ENCODE data around the gene OVCH1. TPM values are rescaled to one million over a fixed set of nuclear protein-coding genes. Genes with fewer than 3 reads are reported as not detected.

The OVCH1 gene
- total and polyA plus RNA-seq, 8 donors: 0.02 to 0.06 TPM; not detected in 6

DNA sequence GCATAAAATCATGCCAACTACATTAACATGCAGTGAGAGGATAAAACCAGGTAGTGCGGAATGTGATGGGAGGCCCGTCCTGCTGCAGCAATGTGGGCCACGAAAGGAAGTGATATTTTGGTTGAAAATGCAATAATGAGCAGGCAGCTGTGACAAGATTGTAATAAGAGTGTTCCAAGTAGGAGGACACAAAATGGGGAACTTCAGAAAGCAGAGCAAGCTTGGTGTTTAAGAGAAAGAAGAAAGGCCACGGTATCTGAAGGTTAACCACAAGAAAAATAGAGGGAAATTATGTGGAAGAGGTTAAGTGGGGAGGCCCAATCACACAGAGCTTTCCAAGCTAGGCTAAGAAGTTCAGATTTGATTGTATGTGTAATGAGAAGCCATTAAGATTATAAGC is 34.3 kb downstream of the OVCH1 start:
- Histone ChIP-seq H3K9me3 (no peaks in the 10 kb centered on the region), H3K4me1 (no peaks in the 10 kb centered on the region), H3K27ac (no peak overlapping the region), H3K27me3 (no peaks in the 10 kb centered on the region), H3K36me3 (no peaks in the 10 kb centered on the region), H3K4me3 (no peak overlapping the region)
- ATAC-seq (no peak), FAIRE-seq (no peak), DNase-seq (no peak)
- WGBS, 2 donors: 67 to 76% methylated on average over 4 of the region's 4 CpGs
- TF ChIP-seq, protein P1, sequence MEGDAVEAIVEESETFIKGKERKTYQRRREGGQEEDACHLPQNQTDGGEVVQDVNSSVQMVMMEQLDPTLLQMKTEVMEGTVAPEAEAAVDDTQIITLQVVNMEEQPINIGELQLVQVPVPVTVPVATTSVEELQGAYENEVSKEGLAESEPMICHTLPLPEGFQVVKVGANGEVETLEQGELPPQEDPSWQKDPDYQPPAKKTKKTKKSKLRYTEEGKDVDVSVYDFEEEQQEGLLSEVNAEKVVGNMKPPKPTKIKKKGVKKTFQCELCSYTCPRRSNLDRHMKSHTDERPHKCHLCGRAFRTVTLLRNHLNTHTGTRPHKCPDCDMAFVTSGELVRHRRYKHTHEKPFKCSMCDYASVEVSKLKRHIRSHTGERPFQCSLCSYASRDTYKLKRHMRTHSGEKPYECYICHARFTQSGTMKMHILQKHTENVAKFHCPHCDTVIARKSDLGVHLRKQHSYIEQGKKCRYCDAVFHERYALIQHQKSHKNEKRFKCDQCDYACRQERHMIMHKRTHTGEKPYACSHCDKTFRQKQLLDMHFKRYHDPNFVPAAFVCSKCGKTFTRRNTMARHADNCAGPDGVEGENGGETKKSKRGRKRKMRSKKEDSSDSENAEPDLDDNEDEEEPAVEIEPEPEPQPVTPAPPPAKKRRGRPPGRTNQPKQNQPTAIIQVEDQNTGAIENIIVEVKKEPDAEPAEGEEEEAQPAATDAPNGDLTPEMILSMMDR (IDR thresholded peaks at IDR 0.05): no peak
- intact Hi-C loops (cut with DNase I): no loop called here

DNA sequence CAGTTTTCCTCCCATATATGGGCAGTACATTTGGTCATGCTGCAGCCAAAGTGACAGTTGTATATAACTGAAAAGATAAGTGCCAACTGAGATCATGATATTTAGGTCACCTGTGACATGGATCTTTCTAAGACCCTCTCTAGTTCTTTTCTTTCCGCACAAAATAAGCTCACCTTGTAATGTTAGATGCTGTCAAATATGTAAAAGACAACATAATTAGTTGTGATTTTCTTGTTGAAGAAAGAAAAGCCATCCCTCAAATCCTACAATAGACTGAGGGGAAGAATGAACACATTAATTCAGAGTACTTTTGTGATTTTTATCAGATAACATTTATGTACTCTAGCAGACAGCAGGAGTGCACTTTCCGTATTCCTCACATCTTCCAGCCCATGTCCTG is 37.4 kb downstream of the OVCH1 start:
- no peak for DNase-seq
- H3K36me3 ChIP-seq: no peaks in the 10 kb centered on the region
- intact Hi-C loops (cut with DNase I): no loop called here
- no peaks in the 10 kb centered on the region for H3K4me1 ChIP-seq
- no peak overlapping the region for H3K4me3 ChIP-seq
- no peaks in the 10 kb centered on the region for H3K27me3 ChIP-seq
- H3K9me3 ChIP-seq: no peaks in the 10 kb centered on the region
- 67 to 68% methylated on average over 2 of the region's 2 CpGs for WGBS, 2 donors
- no peak for ATAC-seq
- TF ChIP-seq, protein P1 (IDR thresholded peaks at IDR 0.05): no peak
- no peak overlapping the region for H3K27ac ChIP-seq
- no peak for FAIRE-seq

DNA sequence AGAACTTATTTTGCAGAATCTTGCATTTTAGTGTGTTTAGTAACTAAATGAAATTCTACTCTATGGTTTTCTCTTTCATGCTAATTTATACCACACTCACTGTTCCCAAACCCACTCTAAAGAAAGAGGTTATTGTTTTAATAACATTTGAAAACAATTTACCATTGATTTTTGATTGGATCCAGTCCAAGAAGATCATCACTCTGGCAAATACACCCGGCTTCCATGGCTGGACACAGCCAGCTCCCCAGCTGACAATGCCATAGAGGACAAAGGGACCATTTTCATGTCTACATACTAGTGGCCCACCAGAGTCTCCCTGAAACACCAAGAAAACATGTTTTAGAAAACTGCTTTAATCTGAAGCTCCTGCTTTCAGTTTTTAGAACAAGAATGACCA is 42.4 kb downstream of the OVCH1 start:
- TF ChIP-seq, protein P1 (IDR thresholded peaks at IDR 0.05): no peak
- Histone ChIP-seq H3K9me3 (no peaks in the 10 kb centered on the region), H3K4me1 (no peaks in the 10 kb centered on the region), H3K27me3 (no peaks in the 10 kb centered on the region), H3K36me3 (no peaks in the 10 kb centered on the region), H3K4me3 (no peak overlapping the region), H3K27ac (no peak overlapping the region)
- intact Hi-C loops (cut with DNase I): no loop called here
- ATAC-seq (no peak), FAIRE-seq (no peak), DNase-seq (no peak)
- 21 to 23% methylated on average over 1 of the region's 1 CpG for WGBS, 2 donors

DNA sequence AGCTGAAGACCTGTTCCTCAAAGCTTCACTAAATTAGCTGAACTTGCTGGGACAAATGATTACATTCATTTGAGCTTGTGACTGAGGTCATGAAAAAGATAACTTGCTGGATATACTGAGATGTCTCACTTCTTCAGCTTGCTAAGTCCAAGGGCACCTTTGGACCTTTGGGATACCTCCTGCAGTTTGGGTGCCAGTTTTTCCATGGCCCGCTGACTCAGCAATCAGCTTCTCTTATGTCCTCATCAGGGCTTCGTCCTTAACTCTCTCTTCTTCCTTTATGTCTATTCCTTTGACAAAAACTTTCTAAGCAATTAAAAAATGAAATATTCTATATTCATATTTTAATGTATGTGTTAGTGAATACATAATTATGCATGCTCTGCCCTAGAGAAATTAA is 45.6 kb downstream of the OVCH1 start:
- no peak for ATAC-seq

DNA sequence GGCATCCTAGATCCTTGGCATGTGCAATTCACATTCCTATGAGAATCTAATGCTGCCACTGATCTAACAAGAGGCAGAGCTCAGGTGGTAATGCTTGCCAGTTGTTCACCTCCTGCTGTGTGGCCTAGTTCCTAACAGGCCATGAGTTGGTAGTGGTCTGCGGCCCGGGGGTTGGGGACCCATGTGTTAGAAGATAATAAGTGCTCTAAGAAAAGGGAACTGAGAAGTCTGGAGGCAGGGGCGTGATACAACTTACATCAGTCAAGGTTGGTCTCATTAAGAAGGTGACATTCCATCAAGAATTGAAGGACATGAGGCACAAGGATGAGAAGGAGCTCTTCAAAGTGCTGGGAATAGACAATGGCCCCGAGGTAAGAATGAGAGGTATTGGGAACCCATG is 49.3 kb downstream of the OVCH1 start:
- H3K27me3 ChIP-seq: no peaks in the 10 kb centered on the region
- no peaks in the 10 kb centered on the region for H3K36me3 ChIP-seq
- DNase-seq (no peak), ATAC-seq (no peak), FAIRE-seq (no peak)
- H3K27ac ChIP-seq: no peak overlapping the region
- TF ChIP-seq, protein P1 (IDR thresholded peaks at IDR 0.05): no peak
- no peak overlapping the region for H3K4me3 ChIP-seq
- WGBS, 2 donors: 67 to 83% methylated on average over 4 of the region's 4 CpGs
- H3K9me3 ChIP-seq: no peaks in the 10 kb centered on the region
- intact Hi-C loops (cut with DNase I): no loop called here
- no peaks in the 10 kb centered on the region for H3K4me1 ChIP-seq

More for the DNA sequence above, 45.6 kb downstream of the OVCH1 start:
- Histone ChIP-seq H3K36me3 (no peaks in the 10 kb centered on the region), H3K27ac (no peak overlapping the region), H3K9me3 (no peaks in the 10 kb centered on the region), H3K27me3 (no peaks in the 10 kb centered on the region), H3K4me1 (no peaks in the 10 kb centered on the region), H3K4me3 (no peak overlapping the region)
- intact Hi-C loops (cut with DNase I): no loop called here
- no peak for FAIRE-seq
- TF ChIP-seq, protein P1 (IDR thresholded peaks at IDR 0.05): no peak
- 78 to 87% methylated on average over 2 of the region's 2 CpGs for WGBS, 2 donors
- no peak for DNase-seq

All from pancreas (tissue), 10 donors.